Measurements from ENCODE around the gene ANO1.

The ANO1 gene

DNA sequence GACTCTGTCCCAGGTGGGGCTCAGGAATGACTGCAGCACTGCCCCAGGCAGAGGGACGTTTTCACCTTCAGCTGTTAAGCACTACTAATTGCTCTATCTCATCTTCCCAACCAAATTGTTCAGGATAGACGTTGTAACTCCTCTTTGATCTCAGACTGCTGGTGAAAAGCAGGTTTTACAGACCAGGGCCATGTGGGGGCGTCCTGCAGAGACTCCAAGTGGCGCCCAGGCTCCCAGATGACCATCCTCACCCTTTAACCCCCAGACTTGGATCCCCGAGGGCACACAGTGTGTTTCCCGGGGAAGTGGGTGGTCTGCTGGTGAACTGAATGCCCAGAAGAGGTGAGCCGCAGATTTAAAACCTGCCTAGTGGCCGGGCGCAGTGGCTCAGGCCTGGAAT lies 148.8 kb downstream of the ANO1 start:
- ATAC-seq = peak; percentile 56; the same call in 2 of the 3 replicates
- no peak for TF ChIP-seq RARB (CRISPR knock-in tag; IDR thresholded peaks at IDR 0.05)

GRCh38 chr11:70229737-70230136 lies 151.6 kb downstream of the ANO1 start:
- TF ChIP-seq, protein P1, sequence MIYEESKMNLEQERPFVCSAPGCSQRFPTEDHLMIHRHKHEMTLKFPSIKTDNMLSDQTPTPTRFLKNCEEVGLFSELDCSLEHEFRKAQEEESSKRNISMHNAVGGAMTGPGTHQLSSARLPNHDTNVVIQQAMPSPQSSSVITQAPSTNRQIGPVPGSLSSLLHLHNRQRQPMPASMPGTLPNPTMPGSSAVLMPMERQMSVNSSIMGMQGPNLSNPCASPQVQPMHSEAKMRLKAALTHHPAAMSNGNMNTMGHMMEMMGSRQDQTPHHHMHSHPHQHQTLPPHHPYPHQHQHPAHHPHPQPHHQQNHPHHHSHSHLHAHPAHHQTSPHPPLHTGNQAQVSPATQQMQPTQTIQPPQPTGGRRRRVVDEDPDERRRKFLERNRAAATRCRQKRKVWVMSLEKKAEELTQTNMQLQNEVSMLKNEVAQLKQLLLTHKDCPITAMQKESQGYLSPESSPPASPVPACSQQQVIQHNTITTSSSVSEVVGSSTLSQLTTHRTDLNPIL (CRISPR knock-in tag; IDR thresholded peaks at IDR 0.05; ENCODE audit: low read depth) = no peak
- ATAC-seq = no peak

- TF ChIP-seq RARB (CRISPR knock-in tag; IDR thresholded peaks at IDR 0.05) (no peak), CSRNP3 (CRISPR knock-in tag; IDR thresholded peaks at IDR 0.05) (no peak), ZFP30 (CRISPR knock-in tag; IDR thresholded peaks at IDR 0.05) (no peak), ARNTL (CRISPR knock-in tag; IDR thresholded peaks at IDR 0.05; ENCODE audit: borderline replicate concordance, low read depth) (no peak), OSR1 (CRISPR knock-in tag; IDR thresholded peaks at IDR 0.05) (no peak), ZC3H10 (CRISPR knock-in tag; IDR thresholded peaks at IDR 0.05) (no peak)
- TF ChIP-seq, protein P2, sequence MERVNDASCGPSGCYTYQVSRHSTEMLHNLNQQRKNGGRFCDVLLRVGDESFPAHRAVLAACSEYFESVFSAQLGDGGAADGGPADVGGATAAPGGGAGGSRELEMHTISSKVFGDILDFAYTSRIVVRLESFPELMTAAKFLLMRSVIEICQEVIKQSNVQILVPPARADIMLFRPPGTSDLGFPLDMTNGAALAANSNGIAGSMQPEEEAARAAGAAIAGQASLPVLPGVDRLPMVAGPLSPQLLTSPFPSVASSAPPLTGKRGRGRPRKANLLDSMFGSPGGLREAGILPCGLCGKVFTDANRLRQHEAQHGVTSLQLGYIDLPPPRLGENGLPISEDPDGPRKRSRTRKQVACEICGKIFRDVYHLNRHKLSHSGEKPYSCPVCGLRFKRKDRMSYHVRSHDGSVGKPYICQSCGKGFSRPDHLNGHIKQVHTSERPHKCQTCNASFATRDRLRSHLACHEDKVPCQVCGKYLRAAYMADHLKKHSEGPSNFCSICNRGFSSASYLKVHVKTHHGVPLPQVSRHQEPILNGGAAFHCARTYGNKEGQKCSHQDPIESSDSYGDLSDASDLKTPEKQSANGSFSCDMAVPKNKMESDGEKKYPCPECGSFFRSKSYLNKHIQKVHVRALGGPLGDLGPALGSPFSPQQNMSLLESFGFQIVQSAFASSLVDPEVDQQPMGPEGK (CRISPR knock-in tag; IDR thresholded peaks at IDR 0.05; ENCODE audit: borderline replicate concordance) = no peak
- no peak for ATAC-seq
Measured at GRCh38 chr11:70230151-70230839, 152.2 kb downstream of the ANO1 start.

DNA sequence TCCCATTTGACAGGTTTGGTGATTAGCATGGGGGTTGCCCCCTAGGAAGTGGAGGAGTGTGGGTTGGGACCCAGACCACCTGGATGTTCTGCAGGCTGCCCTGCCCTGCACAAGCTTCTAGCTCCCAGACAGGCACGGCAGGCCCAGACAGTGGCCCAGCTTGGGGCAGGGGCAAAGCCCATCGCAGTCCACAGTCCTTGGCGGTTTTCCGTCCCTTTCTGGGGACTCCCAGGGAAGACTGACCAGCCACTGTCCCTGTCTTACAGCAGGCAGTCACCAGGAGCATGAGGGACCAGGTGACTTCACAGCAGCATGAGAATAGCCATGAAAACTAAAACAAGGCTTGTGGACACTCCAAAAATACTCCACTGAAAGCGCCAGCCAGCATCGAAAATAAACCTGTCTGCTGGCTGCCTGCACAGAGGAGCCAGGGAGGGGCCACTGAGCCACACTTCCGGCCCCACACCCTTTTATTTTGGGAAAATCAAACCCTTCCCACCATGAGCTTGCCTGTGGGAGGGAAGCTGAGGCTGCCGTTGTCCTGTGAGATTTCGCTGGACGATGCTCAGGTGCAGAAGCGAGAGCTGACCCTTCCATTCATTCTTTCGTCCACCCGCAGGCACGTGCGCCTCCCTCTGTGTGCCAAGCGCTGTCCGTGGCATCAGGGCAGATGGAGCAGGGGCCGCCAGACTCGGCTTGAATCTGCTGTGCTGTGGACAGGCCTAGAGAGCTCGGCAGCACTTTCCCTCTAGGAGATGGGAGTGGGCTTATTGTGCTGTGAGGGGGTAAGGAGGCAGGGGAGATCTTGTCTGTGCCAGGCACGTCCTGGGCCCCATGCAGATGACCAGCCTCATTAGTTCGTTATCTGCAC lies 153.0 kb downstream of the ANO1 start:
- no peak for TF ChIP-seq TOX (CRISPR knock-in tag; IDR thresholded peaks at IDR 0.05; ENCODE audit: borderline replicate concordance)
- TF ChIP-seq ISL1 (CRISPR knock-in tag; IDR thresholded peaks at IDR 0.05) = no peak
- no peak for TF ChIP-seq ESRRG (CRISPR knock-in tag; IDR thresholded peaks at IDR 0.05)
- TF ChIP-seq CSRNP3 (CRISPR knock-in tag; IDR thresholded peaks at IDR 0.05) = no peak
- TF ChIP-seq ARNTL (CRISPR knock-in tag; IDR thresholded peaks at IDR 0.05; ENCODE audit: borderline replicate concordance, low read depth) = no peak
- TF ChIP-seq, protein P3, sequence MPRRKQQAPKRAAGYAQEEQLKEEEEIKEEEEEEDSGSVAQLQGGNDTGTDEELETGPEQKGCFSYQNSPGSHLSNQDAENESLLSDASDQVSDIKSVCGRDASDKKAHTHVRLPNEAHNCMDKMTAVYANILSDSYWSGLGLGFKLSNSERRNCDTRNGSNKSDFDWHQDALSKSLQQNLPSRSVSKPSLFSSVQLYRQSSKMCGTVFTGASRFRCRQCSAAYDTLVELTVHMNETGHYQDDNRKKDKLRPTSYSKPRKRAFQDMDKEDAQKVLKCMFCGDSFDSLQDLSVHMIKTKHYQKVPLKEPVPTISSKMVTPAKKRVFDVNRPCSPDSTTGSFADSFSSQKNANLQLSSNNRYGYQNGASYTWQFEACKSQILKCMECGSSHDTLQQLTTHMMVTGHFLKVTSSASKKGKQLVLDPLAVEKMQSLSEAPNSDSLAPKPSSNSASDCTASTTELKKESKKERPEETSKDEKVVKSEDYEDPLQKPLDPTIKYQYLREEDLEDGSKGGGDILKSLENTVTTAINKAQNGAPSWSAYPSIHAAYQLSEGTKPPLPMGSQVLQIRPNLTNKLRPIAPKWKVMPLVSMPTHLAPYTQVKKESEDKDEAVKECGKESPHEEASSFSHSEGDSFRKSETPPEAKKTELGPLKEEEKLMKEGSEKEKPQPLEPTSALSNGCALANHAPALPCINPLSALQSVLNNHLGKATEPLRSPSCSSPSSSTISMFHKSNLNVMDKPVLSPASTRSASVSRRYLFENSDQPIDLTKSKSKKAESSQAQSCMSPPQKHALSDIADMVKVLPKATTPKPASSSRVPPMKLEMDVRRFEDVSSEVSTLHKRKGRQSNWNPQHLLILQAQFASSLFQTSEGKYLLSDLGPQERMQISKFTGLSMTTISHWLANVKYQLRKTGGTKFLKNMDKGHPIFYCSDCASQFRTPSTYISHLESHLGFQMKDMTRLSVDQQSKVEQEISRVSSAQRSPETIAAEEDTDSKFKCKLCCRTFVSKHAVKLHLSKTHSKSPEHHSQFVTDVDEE (CRISPR knock-in tag; IDR thresholded peaks at IDR 0.05) = no peak
- TF ChIP-seq, protein P4, sequence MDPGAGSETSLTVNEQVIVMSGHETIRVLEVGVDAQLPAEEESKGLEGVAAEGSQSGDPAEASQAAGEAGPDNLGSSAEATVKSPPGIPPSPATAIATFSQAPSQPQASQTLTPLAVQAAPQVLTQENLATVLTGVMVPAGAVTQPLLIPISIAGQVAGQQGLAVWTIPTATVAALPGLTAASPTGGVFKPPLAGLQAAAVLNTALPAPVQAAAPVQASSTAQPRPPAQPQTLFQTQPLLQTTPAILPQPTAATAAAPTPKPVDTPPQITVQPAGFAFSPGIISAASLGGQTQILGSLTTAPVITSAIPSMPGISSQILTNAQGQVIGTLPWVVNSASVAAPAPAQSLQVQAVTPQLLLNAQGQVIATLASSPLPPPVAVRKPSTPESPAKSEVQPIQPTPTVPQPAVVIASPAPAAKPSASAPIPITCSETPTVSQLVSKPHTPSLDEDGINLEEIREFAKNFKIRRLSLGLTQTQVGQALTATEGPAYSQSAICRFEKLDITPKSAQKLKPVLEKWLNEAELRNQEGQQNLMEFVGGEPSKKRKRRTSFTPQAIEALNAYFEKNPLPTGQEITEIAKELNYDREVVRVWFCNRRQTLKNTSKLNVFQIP (CRISPR knock-in tag; IDR thresholded peaks at IDR 0.05; ENCODE audit: borderline replicate concordance, low read depth) = no peak
- TF ChIP-seq ZNF565 (CRISPR knock-in tag; conservative IDR thresholded peaks at IDR 0.05; ENCODE audit: low read depth) = no peak
- no peak for TF ChIP-seq ZFP30 (CRISPR knock-in tag; IDR thresholded peaks at IDR 0.05)
- TF ChIP-seq, protein P2 (CRISPR knock-in tag; IDR thresholded peaks at IDR 0.05; ENCODE audit: borderline replicate concordance) = no peak
- no peak for TF ChIP-seq GLIS3 (CRISPR knock-in tag; IDR thresholded peaks at IDR 0.05)
- TF ChIP-seq RARB (CRISPR knock-in tag; IDR thresholded peaks at IDR 0.05) = no peak
- no peak for TF ChIP-seq CSDC2 (CRISPR knock-in tag; IDR thresholded peaks at IDR 0.05)
- no peak for TF ChIP-seq ZFP3 (CRISPR knock-in tag; IDR thresholded peaks at IDR 0.05)
- TF ChIP-seq BACH2 (CRISPR knock-in tag; IDR thresholded peaks at IDR 0.05; ENCODE audit: borderline replicate concordance) = no peak
- no peak for TF ChIP-seq ZNF8 (CRISPR knock-in tag; IDR thresholded peaks at IDR 0.05)
- no peak for TF ChIP-seq PPARA (CRISPR knock-in tag; IDR thresholded peaks at IDR 0.05; ENCODE audit: borderline replicate concordance)
- no peak for TF ChIP-seq ZC3H10 (CRISPR knock-in tag; IDR thresholded peaks at IDR 0.05)

More for the DNA sequence above, 153.0 kb downstream of the ANO1 start:
- ATAC-seq = no peak

Data from SK-N-SH treated with all-trans-retinoic acid at 6 μM for 48 hours (cell line).